Astrocyte (in vitro differentiated cells and primary cell): ENCODE data around the gene SLC25A22.

Source experiments
- EZH2 ChIP-seq: IDR thresholded peaks from 2 replicates; pipeline ENCODE4 v1.6.1; 2012; ENCODE audit warnings: mild to moderate bottlenecking, low read length, inconsistent platforms; ENCODE audit not compliant: insufficient read depth
- TF ChIP-seq, protein P1 (sequence below): IDR thresholded peaks from 2 replicates; pipeline ENCODE4 v1.5.1; 2011; ENCODE audit warnings: low read depth, mild to moderate bottlenecking, inconsistent platforms, low read length, moderate library complexity; ENCODE audit not compliant: insufficient read depth

DNA sequence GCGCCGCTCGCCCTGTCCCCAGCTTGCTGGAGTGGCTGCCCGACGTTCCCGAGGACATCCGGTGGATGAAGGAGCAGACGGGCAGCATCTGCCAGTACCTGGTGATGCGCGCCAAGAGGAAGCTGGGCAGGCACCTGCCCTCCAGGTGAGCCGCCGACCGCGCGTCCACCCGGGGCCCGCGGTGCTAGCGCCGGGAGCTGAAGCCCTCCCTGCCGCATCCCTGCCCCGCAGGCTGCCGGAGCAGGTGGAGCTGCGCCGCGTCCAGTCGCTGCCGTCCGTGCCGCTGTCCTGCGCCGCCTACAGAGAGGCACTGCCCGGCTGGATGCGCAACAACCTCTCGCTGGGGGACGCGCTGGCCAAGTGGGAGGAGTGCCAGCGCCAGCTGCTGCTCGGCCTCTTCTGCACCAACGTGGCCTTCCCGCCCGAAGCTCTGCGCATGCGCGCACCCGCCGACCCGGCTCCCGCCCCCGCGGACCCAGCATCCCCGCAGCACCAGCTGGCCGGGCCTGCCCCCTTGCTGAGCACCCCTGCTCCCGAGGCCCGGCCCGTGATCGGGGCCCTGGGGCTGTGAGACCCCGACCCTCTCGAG is 26.3 kb upstream of the SLC25A22 start:
- TF ChIP-seq, protein P1, sequence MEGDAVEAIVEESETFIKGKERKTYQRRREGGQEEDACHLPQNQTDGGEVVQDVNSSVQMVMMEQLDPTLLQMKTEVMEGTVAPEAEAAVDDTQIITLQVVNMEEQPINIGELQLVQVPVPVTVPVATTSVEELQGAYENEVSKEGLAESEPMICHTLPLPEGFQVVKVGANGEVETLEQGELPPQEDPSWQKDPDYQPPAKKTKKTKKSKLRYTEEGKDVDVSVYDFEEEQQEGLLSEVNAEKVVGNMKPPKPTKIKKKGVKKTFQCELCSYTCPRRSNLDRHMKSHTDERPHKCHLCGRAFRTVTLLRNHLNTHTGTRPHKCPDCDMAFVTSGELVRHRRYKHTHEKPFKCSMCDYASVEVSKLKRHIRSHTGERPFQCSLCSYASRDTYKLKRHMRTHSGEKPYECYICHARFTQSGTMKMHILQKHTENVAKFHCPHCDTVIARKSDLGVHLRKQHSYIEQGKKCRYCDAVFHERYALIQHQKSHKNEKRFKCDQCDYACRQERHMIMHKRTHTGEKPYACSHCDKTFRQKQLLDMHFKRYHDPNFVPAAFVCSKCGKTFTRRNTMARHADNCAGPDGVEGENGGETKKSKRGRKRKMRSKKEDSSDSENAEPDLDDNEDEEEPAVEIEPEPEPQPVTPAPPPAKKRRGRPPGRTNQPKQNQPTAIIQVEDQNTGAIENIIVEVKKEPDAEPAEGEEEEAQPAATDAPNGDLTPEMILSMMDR, result no peak
- TF ChIP-seq EZH2, result no peak
